ENCODE results near the gene PHLDA3. TPM values are rescaled to one million over a fixed set of nuclear protein-coding genes. Genes with fewer than 3 reads are reported as not detected.

The PHLDA3 gene
- total RNA-seq, 1 experiment from 2014 or later, result 22.1 TPM

- no peak for DNase-seq (ENCODE audit: low read depth, low spot score)
- ChIA-PET RAD21 (ENCODE audit: low non-redundant PET in 1 of 2, low total read pairs in 2 of 2, uncharacterized antibody in 2 of 2, unreplicated experiment in 2 of 2) (interaction anchor here in 1 of 2 experiments (1.3 kb wide), 1 partner anchor 30 kb away, joined by 3 read pairs; no protein-coding TSS in a partner anchor), POLR2A (no interaction called here), CTCF (interaction anchor here (1.3 kb wide), 1 partner anchor 47 kb away, joined by 4 read pairs; no protein-coding TSS in a partner anchor)
- no peaks in the 10 kb centered on the region for H3K9me2 ChIP-seq (ENCODE audit: insufficient read depth)
- H3K36me3 ChIP-seq (ENCODE audit: control insufficient read depth in 1 of 2, insufficient read depth in 2 of 2, low read length in 2 of 2), result peaks cover 2 to 13% of the 10 kb centered on the region in 2 experiments; a peak in 2 of 4 replicates
- no peak for ATAC-seq
- no TSS peak for BruUV-seq (replicated peaks)
- peak overlapping the region; percentile 20; the same call in 1 of the 2 replicates for H3K27ac ChIP-seq (ENCODE audit: low read depth, low read length)
- H4K20me1 ChIP-seq (ENCODE audit: insufficient read depth), result no peaks in the 10 kb centered on the region
- H3K9me3 ChIP-seq (ENCODE audit: control insufficient read depth in 1 of 2, insufficient read depth in 1 of 2, low read depth in 1 of 2, low read length in 2 of 2), result no peaks in the 10 kb centered on the region
- H3K27me3 ChIP-seq (ENCODE audit: insufficient read depth, low read length), result no peaks in the 10 kb centered on the region
- intact Hi-C loops (cut with micrococcal nuclease), result no loop called here
- H3K79me2 ChIP-seq (ENCODE audit: insufficient read depth, low read length), result peaks cover 27% of the 10 kb centered on the region
- no peak for TF ChIP-seq SP1 (IDR thresholded peaks at IDR 0.05; ENCODE audit: low read depth)
- no peak for TF ChIP-seq EZH2 (IDR thresholded peaks at IDR 0.05)
- no peak for TF ChIP-seq SIN3A (IDR thresholded peaks at IDR 0.05; ENCODE audit: low read depth)
- TF ChIP-seq POLR2AphosphoS5 (IDR thresholded peaks at IDR 0.05; ENCODE audit: low read depth, low read length), result no peak
- no peak for TF ChIP-seq JUND (IDR thresholded peaks at IDR 0.05)
- no peak for TF ChIP-seq REST (IDR thresholded peaks at IDR 0.05; ENCODE audit: low read depth)
- no peak for TF ChIP-seq SRF (IDR thresholded peaks at IDR 0.05; ENCODE audit: low read depth)
- TF ChIP-seq ZFX (IDR thresholded peaks at IDR 0.05), result no peak
- TF ChIP-seq POLR2A (IDR thresholded peaks at IDR 0.05; ENCODE audit: borderline replicate concordance, extremely low read depth, insufficient read depth, insufficient read length), result no peak
- peaks cover 42 to 73% of the 10 kb centered on the region in 2 experiments for H3K4me1 ChIP-seq (ENCODE audit: control insufficient read depth in 1 of 2, insufficient read depth in 2 of 2, low read length in 2 of 2)
- H3K4me2 ChIP-seq (ENCODE audit: low read length), result no peak overlapping the region; the same call in 1 of the 2 replicates
- no peak overlapping the region for H3K4me3 ChIP-seq (replicated peaks in 1 of 2; ENCODE audit: low read depth in 1 of 2, low read length in 2 of 2)
- H2AFZ ChIP-seq (ENCODE audit: low read depth, low read length, poor library complexity, severe bottlenecking), result no peak overlapping the region
- 0 out of 2 replicates have a peak overlapping the region, but pooled peaks have one; percentile 11 for H3K9ac ChIP-seq (ENCODE audit: low read length)
Observed at GRCh38 chr1:201465698-201466290, 3.2 kb downstream of the PHLDA3 start.
